OCI-LY1 (cell line): ENCODE data around the gene DIP2C.

Experiments
- CTCF ChIP-seq: fragments of 200-600 bp; sonication (generic), shearing (Covaris generic); IDR thresholded peaks from 2 replicates; pipeline ENCODE4 v1.5.1; 2017; ENCODE audit warnings: mild to moderate bottlenecking, antibody characterized with exemption, low read length, moderate library complexity, mixed read lengths
- EZH2 ChIP-seq: fragments of 200-600 bp; sonication (generic), shearing (Covaris generic); IDR thresholded peaks from 2 replicates; pipeline ENCODE4 v1.8.0; 2017; ENCODE audit warnings: borderline replicate concordance, mixed run types, mild to moderate bottlenecking, antibody characterized with exemption, low read length, moderate library complexity, mixed read lengths

GRCh38 chr10:361203-362081 is 328.0 kb downstream of the DIP2C start:
- no peak for TF ChIP-seq EZH2
- TF ChIP-seq CTCF = no peak
